ENCODE results near the gene EFL1.

Gene EFL1

DNA sequence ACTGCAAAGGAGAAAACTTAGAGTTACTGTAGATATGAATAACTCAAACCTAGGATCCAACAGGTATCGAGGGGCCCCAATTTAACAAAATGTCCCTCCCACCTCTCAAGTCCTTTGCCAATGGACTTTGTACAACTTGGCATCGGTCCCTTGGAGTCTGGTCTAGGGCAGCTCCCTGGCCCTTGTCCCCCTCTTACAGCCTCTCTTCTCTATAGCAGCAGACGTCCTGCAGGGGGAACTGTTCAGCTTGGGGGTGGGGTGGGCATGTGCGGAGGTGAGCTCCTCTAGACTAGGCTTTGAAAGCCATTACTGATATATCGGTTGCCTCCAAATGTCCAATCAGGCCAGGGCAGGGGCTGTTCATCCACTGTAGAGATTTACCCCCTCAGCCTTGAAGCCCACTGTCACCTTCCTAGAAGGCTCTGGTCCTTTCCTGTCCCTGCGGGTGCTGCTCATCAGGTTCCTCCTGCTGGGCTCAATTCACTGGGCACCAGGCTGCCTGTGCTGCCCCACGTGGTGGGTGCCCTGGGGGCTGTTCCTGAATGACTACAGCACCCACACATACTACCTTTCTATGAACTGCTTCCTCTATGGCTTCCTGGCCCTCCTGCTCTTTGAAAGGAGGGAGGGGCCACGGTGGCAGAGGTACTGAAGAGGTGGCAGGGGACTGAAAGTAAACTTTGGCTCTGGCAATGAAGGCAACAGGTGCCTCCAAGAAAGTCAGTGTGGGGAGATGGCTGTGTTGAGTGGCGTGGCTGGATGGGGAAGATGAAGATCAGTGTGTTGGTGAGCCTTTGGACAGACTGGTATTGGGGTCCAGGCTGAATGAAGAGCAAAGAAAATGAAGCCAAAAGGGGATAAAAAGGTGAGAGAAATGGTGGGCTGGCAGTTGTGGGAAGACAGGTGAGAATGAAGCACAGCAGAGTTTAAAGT, 137.9 kb downstream of the EFL1 start:
- no peak for DNase-seq (ENCODE audit: low read depth)

DNA sequence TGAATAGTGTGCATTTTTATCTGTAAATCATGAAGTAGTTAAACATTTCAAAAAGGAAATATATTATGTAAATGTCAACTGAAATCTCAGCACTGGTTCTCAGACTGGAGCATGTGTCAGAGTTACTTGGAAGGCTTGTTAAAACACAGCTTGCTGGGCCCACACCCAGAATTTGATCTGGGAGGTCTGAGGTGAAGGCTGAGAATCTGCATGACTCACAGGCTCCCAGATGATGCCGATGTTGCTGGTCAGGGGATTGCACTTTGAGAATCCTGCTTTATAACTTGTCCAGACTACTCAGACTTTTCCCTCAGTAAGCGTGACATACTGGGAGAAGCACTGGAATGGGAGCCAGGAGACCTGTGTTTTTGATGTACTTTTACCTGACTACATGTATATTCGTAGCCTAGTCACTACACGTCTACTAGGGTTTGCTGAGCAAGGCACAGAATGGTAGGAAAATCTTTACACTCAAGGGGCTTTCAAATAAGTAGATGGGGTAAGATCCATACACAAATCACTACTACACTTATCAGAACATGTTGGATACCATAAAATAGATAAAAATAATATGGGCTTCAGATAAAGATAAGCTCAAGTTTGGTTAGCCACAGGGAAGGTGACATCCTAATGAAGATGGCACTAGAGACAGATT, 139.7 kb downstream of the EFL1 start:
- DNase-seq (ENCODE audit: low read depth): peak; percentile 91

DNA sequence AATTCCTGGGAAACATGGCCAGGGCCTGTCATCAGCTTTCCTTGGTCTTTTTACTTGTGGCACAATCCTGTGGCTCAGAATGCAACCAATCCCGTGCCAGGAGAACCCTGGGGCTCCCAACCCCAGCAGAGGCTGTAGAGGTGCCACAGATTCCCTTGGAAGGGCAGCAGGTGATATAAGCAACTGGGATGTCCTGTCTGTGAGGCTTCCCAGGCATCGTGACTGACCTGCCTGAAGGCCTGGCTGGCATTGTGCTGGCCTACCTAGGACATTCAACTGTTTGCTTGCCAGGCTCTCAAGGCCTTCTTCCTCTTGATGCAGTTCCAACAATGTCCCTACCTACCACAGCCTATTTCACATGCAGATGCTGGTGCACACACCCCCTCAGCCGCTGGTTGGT, 144.5 kb downstream of the EFL1 start:
- DNase-seq (ENCODE audit: low read depth): no peak

DNA sequence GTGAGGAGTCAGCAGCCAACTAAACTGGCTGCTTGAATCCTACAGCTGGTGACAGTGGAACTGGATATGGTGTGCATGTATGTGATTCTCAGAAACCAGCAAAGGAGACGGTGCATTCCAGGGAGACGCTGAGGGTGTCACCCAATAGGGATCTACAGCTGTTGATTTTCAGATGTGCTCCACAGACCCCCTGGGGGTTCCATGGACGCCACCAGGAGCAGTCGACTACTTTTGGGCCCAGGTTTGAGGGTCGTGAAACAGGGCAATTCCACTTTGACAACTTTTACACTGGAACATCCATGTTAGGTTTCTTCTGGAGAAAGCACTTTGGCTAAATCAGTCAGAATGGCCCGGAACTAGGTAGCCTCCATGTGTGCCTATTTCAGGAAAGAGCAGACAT, 145.2 kb downstream of the EFL1 start:
- no peak for DNase-seq (ENCODE audit: low read depth)

DNA sequence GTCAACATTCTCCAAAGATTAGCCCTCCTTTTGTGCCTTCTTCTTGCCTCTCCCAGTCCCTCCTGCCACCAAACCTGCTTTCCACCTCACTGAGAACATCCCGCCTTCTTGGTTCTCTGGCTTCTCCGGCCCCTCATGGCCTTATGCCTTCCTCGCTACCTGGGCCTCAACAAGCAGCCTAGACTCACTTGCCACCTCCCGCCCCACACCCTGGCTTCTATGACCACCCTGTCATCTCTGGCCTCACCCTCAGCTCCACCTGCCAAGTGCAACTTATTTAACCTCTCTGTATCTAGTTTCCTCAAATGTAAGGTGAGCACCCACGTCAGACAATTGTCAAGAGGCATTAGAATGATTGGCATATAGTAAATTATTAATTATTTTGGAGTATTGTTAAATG, 147.9 kb downstream of the EFL1 start:
- DNase-seq (ENCODE audit: low read depth): no peak

DNA sequence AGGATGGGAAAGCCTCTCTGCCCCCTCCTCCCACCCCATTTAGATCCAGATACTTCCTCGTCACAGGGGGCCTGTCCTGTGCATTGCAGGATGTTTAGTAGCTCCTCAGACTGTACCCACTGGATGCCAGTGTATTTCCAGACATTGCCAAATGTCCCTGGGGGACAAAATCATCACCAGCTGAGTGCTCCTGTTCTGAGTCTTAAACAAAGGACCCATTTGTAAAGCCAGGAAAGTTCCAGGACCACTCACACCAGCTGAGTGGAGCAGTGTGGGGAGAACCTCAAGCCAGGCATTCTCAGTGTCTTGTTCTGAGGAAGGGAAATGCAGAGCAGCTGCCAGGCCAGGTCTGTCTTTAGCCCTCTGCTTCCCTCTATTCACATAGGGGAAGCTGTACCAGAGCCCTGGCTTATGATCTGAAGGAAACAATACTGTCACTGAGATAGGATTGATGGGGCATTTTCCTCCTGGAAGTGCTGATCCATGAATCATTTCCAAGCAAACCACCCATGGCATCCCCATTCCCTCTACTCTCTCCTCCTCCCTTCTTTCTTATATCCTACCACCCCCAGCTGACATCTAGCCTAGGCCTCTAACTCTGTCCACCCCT, 149.3 kb downstream of the EFL1 start:
- DNase-seq (ENCODE audit: low read depth): no peak

DNA sequence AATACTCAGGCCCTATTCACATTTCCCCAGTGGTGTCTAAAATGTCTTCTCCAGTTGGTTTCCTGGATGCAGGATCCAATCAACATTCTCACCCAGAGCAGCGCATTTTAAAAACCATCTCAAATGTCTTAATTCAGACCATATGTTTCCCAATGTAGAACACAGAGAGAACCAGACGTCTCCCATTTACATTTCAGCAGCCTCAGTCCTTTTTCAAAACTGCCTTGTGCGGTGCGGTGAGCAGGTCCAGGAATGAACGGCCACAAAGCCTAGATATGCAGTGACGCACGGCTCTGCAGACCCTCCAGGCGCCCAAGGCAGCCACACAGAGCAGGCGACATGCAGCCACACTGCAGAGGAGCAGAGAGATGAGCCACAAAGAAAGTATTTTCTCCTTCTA, 150.6 kb downstream of the EFL1 start:
- DNase-seq (ENCODE audit: low read depth): peak; percentile 45

DNA sequence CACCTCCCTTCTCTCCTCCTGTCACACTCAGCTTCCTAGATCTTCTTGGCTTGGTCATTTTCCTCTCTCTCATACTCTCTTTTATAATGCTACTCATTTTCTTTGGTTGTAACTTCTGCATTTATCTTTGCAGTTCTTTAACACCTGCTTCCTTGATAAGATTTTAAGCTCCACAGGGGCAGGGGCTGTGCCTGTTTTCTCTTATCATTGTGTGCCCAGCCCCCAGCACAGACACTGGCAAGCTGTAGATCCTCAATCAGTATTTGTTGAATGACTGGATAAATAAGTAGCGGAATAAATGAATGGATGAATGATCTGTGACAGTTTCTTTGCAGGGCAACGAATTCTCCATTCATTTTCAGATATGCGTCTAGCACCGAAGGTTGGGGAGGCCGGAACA, 152.4 kb downstream of the EFL1 start:
- no peak for DNase-seq (ENCODE audit: low read depth)

DNA sequence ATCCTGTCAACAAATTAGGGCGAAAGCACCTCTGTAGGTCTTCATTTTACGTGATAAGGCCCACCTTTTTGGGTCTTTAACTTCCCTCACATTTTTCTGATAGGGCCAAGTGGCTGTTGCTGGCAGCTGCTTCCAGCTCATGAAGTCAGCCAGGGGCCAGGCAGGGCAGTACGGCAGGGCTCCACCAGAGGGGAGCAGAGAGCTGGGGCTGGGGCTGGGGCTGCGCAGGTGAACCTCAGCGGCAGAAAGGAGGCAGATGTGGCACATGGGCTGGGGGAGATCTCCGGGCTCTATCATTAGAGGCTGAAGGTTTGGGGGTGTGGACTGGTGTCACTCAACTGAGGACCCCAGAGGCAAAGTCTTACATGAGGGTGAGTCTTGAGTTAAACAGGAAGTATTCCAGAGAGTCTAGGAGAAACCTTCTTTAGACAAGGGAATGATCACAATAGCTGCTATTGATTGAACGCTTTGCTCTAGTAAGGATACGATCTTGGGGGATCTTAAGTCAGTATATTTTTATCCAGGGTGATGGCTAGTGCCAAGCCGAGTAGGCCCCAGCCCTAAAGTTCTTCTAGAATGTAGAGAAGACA, 153.9 kb downstream of the EFL1 start:
- no peak for DNase-seq (ENCODE audit: low read depth)

DNA sequence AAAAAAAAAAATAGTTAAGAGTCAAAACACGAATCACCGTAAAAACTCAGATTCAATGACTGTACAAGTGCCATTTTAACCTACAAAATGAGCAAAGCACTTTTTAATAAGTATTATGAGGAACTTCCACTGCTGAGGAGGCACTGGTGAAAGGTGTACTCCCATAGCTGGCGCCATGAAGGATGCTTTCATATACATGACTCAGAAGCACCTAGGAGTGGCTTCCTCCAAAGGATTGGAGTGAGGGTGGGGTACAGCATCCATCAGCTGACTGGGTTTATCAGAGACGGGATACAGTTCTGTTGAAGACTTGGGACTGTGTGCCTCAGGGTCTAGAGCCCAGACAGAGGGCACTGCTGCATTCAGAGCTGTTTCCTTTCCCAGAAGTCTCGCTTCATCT, 155.9 kb downstream of the EFL1 start:
- DNase-seq (ENCODE audit: low read depth): no peak

DNA sequence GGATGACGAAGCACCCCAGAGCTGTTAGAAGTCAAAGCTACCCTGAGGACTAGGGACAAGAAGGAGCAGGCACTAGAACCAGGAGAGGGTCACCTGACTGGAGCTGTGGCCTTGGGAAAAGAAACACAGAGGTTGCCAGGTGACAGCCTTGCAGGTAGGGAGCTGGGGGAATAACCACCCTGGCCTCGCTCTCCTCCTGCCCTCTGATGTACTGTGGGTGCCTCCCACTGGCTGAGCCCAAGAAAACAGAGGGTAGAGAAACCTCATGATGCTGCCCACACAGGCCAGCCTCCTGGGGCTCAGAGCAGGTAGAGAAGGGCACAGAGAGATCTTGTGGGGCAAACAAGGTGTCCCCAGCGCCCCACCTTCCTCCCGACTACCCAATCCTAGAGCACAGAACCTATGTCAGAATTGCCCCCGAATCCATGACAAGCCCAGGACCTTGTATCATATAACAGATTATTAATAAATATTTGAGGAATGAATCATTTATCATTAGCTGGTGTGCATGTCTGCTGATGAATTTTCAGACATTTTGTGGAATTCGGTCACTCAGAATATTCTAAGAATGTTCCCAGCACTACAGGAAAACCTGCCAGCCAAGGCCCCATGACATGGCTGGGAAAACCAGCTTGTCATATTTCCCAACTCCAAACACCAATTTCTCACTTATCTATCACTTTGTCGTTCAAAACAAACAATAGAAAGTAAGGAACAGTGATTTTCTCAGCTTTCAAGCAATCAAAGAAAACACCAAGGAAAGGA, 156.9 kb downstream of the EFL1 start:
- no peak for DNase-seq (ENCODE audit: low read depth)

DNA sequence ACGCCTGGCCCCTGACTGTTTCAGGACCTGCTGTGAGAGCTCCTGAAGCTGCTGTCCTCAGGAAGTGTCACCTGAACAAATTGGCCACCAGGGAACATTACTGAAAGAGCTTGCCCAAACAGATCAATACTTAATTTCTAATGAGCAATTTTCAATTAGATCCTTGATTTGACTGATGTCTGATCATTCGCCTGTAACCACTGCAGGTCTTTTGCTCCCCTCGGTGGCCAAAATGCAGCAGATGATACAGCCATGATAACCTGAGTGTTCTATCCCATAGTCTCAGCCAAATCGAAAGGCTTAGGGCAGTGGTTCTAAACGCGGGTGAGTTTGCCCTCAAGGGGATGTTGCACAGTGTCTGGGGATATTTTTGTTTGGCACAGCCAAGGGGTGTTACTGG, 159.1 kb downstream of the EFL1 start:
- DNase-seq (ENCODE audit: low read depth): no peak

DNA sequence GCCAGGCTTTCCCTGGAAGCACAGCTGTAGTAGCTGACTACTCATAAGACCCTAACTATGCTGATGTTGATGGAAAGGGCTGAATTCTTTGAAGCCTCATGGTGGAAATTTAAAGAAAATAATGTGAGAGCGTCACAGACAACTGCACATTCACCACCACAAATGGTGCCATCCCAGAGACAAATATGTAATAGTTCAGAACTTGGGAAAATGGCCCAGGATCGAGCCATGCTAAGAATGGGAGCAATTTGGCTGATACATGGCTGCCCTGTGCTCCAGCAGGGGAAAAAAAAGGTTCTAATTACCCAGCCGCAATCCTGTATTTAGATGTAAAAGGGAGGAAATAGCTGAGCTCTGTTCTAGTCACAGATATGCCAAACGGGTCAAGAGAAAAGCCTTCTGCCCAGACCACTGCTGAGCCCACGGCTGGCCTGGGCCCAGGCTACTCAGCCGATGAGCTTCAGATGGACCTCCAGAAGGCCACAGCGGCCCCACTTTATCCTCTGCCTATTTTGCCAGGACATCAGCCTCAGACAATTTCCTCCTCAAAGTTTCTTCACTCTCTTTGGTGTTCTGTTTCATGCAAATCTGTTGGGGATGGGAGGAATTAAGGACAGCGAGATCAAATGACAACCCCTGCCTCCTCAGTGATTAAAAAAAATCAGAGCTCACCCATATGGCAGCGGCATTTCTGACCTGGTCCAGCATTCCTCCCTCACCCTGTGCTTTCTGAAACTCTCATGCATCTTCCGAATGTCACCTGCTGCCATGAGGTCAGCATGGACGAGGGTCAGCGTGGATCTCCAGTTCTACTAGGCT, 162.2 kb downstream of the EFL1 start:
- no peak for DNase-seq (ENCODE audit: low read depth)

DNA sequence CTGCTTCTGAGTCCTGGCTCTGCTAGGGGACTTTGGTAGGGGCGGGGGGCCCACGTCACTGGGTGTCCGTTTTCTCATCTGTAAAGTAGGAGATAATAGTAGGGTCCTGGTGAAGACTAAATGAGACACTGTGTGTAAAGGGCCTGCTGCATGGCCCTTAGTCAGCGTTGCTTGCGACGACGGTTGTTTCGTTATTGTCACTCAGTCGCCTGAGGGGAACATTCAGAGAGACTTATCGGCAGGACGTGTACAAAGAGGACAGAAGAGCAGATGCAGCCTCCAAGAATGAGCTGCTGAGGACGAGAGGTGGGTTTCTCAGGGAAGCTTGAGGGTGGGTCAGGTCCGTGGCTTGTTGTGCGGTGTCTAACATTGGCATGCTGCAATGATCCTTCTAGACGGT, 163.9 kb downstream of the EFL1 start:
- DNase-seq (ENCODE audit: low read depth): no peak

DNA sequence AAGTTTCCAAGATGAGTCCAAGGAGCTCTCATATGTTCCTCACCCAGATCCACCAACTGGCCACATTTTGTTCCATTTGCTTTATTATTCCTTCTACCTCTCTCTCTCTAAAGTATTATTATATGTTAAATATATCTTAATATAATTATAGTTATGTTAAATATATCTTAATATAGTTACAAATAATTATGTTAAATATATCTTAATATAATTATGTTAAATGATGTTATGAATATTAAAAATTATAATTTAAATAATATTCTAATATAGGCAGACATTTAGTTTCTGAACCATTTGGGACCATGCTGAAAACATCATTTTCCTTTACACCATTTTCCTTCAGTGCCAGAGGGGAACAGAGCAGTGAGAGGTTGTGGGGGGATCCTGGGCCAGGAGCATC, 166.7 kb downstream of the EFL1 start:
- no peak for DNase-seq (ENCODE audit: low read depth)

DNA sequence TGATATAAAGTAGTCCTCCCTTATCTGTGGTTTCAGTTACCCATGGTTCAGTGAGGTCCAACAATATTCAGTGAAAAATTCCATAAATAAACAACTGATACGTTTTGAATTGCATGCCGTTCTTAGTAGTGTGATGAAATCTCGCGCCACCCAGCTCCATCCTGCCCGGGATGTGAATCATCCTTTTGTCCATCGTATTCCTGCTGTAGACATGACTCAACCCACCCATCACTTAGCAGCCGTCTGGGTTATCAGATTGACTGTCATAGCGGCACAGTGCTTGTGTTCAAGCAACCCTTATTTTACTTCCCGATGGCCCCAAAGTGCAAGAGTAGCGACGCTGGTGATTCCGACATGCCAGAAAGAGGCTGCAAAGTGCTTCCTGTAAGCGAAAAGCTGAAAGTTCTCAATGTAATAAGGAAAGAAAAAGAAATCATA, 168.7 kb downstream of the EFL1 start:
- DNase-seq (ENCODE audit: low read depth): peak; percentile 85

DNA sequence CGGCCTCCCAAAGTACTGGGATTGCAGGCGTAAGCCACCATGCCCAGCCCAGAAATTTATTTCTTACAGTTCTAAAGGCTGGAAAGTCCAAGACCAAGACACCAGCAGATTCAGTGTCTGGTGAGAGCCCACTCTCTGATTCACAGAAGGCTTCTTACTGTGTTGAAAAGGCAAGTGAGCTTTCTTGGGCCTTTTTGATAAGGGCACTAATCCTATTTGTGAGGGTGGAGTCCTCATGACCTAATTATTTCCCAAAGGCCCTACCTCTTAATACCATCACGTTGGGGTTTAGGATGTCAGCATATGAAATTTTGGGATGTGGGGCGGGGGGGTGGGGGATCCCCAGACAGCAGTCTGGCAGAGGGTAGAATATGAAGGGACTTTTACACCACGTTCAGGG, 169.2 kb downstream of the EFL1 start:
- DNase-seq (ENCODE audit: low read depth): no peak

DNA sequence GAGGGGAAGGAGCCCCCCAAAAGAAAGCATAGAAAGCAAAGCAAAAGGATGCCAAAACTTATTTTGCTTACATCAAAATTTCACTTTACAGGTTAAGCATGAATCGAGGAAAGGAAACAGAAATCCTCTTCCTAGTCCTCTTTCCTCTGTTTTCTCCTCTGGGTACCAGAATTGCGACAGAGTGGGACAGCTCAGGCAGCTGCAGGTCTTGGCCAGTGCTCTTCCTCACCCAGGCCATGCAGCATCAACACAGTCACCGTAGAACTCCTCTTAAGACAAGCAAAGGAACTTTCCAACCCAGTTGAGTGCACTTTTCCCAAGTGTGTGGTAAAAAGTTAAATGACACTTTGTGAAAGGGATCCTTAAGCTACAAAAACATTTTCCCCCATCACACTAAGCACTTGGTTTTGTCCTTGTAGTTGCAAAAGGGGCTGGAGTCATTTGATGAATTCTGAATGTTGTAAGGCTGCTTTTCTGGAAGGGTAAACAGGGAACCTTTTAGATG, 170.8 kb downstream of the EFL1 start:
- no peak for DNase-seq (ENCODE audit: low read depth)

DNA sequence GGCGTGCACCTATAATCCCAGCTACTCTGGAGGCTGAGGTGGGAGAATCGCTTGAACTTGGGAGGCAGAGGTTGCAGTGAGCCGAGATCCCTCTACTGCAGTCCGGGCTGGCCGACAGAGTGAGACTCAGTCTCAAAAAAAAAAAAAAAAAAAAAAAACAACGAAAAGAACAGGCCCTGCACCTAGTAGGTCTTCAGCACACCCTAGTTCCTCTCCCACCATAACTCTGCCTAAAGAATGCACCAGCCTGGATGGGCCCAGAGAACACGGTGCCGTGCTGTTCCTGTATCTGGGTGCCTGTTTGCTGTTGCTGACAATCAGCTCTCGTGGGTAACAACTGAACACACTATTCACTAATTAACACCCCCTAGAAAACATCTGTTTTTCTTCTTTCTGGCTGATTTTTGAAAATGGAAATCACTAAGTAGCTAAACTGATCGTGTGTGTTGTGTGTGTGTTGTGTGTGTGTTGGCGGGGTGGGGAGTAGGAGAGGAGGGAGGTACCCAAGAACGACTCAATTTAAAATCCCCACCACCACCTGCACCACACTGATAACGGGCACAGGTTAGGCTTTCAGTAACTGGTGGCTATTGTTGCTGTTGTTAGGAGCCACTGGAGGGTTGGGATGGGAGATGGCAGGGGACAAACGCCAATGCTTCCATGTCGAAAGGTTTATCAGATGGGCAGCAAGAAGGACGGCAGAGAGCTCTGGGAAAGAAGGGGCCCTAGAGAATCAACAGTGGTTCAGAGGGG, 176.1 kb downstream of the EFL1 start:
- no peak for DNase-seq (ENCODE audit: low read depth)
